Activated CD4-positive, alpha-beta T cell treated with anti-CD3 and anti-CD28 coated beads for 36 hours (primary cell): ENCODE measurements around the gene RAB3C. TPM values are rescaled to one million over a fixed set of nuclear protein-coding genes. Genes with fewer than 3 reads are reported as not detected.

Source experiments
- ATAC-seq: fragments of 200-7000 bp; cut with Tn5 transposase; one replicate; pipeline ENCODE4 v1.10.0; 2021; ENCODE audit warnings: mild to moderate bottlenecking, moderate library complexity
- CTCF ChIA-PET: fragments of 350-600 bp; sonication (Branson Sonifier 250); formaldehyde crosslinking; loops from one replicate; lab custom pipeline; 2021; ENCODE audit warnings: antibody characterized with exemption; lab: Charles Lee
- POLR2A ChIA-PET: fragments of 350-600 bp; sonication (Branson Sonifier 250); formaldehyde crosslinking; loops from one replicate; lab custom pipeline; 2021; ENCODE audit warnings: antibody characterized with exemption, inconsistent platforms; lab: Charles Lee
- DNase-seq: peaks from one replicate; pipeline ENCODE4 v3.0.0-alpha.2; 2020
- H3K27ac Mint-ChIP-seq: one replicate; pipeline ENCODE4 v1.8.0; 2021; ENCODE audit warnings: mixed read lengths
- H3K27me3 Mint-ChIP-seq: one replicate; pipeline ENCODE4 v1.8.0; 2021; ENCODE audit warnings: mixed read lengths
- H3K36me3 Mint-ChIP-seq: one replicate; pipeline ENCODE4 v1.8.0; 2021; ENCODE audit warnings: low read depth, mixed read lengths
- H3K4me1 Mint-ChIP-seq: one replicate; pipeline ENCODE4 v1.8.0; 2021; ENCODE audit warnings: mixed read lengths
- H3K4me3 Mint-ChIP-seq: one replicate; pipeline ENCODE4 v1.8.0; 2021; ENCODE audit warnings: mild to moderate bottlenecking, moderate library complexity, mixed read lengths
- H3K9me3 Mint-ChIP-seq: one replicate; pipeline ENCODE4 v1.8.0; 2021; ENCODE audit warnings: low read depth, mixed read lengths
- intact Hi-C, 2 experiments: fragments of 100-400 bp; cut with DNase I in 1 of 2; cut with micrococcal nuclease in 1 of 2; formaldehyde crosslinking; loops; one replicate each; pipeline versions ENCODE4 v1.14.2 to v1.15.1; 2022 to 2024; cut with DNase I, micrococcal nuclease
- total RNA-seq, 2 experiments: library from RNA; stranded (reverse); gene quantifications; one replicate each; pipeline ENCODE4 v1.2.3, GENCODE V29; 2021

The RAB3C gene
- total RNA-seq, 2 experiments from 2014 or later, result not detected

- DNase-seq (no peak), ATAC-seq (no peak)
- Mint-ChIP-seq H3K9me3 (no peaks in the 10 kb centered on the region), H3K27ac (no peak overlapping the region), H3K4me1 (no peaks in the 10 kb centered on the region), H3K27me3 (no peaks in the 10 kb centered on the region), H3K36me3 (no peaks in the 10 kb centered on the region), H3K4me3 (no peak overlapping the region)
- ChIA-PET POLR2A (no interaction called here), CTCF (no interaction called here)
- intact Hi-C loops, result no loop called here
These were observed 33.1 kb downstream of the RAB3C start for GRCh38 chr5:58615972-58616371.

GRCh38 chr5:58617241-58617640 lies 34.4 kb downstream of the RAB3C start:
- ATAC-seq (no peak), DNase-seq (no peak)
- intact Hi-C loops, result no loop called here
- H3K36me3 Mint-ChIP-seq, result no peaks in the 10 kb centered on the region
- POLR2A ChIA-PET, result no interaction called here
- H3K27ac Mint-ChIP-seq, result no peak overlapping the region
- H3K4me3 Mint-ChIP-seq, result no peak overlapping the region
- H3K4me1 Mint-ChIP-seq, result no peaks in the 10 kb centered on the region
- CTCF ChIA-PET, result no interaction called here
- H3K27me3 Mint-ChIP-seq, result no peaks in the 10 kb centered on the region
- H3K9me3 Mint-ChIP-seq, result no peaks in the 10 kb centered on the region

GRCh38 chr5:58620336-58620735 lies 37.5 kb downstream of the RAB3C start:
- Mint-ChIP-seq H3K4me1 (no peaks in the 10 kb centered on the region), H3K9me3 (no peaks in the 10 kb centered on the region), H3K4me3 (no peak overlapping the region), H3K27ac (no peak overlapping the region), H3K27me3 (no peaks in the 10 kb centered on the region), H3K36me3 (no peaks in the 10 kb centered on the region)
- intact Hi-C loops, result no loop called here
- POLR2A ChIA-PET, result no interaction called here
- ATAC-seq (no peak), DNase-seq (no peak)
- CTCF ChIA-PET, result no interaction called here

GRCh38 chr5:58622936-58623871 lies 40.3 kb downstream of the RAB3C start:
- intact Hi-C loops, result no loop called here
- DNase-seq (no peak), ATAC-seq (no peak)
- Mint-ChIP-seq H3K27me3 (no peaks in the 10 kb centered on the region), H3K9me3 (no peaks in the 10 kb centered on the region), H3K4me1 (no peaks in the 10 kb centered on the region), H3K27ac (no peak overlapping the region), H3K36me3 (no peaks in the 10 kb centered on the region), H3K4me3 (no peak overlapping the region)
- ChIA-PET CTCF (no interaction called here), POLR2A (no interaction called here)

- ChIA-PET CTCF (interaction anchor here (0.6 kb wide), 1 partner anchor 869 kb away, joined by 3 read pairs; no protein-coding TSS in a partner anchor), POLR2A (no interaction called here)
- Mint-ChIP-seq H3K4me3 (no peak overlapping the region), H3K9me3 (no peaks in the 10 kb centered on the region), H3K36me3 (no peaks in the 10 kb centered on the region), H3K27me3 (no peaks in the 10 kb centered on the region), H3K4me1 (no peaks in the 10 kb centered on the region), H3K27ac (no peak overlapping the region)
- ATAC-seq (no peak), DNase-seq (no peak)
- intact Hi-C loops, result no loop called here
These were observed 45.8 kb downstream of the RAB3C start for GRCh38 chr5:58628626-58629025.

- Mint-ChIP-seq H3K4me3 (no peak overlapping the region), H3K27ac (no peak overlapping the region), H3K4me1 (no peaks in the 10 kb centered on the region), H3K36me3 (no peaks in the 10 kb centered on the region), H3K9me3 (no peaks in the 10 kb centered on the region), H3K27me3 (no peaks in the 10 kb centered on the region)
- POLR2A ChIA-PET, result no interaction called here
- intact Hi-C loops, result no loop called here
- no peak for DNase-seq
- no peak for ATAC-seq
- CTCF ChIA-PET, result interaction anchor here (1.2 kb wide), 1 partner anchor 10 kb away, joined by 3 read pairs; no protein-coding TSS in a partner anchor
These were observed 46.6 kb downstream of the RAB3C start for GRCh38 chr5:58629271-58630159.

- Mint-ChIP-seq H3K4me3 (no peak overlapping the region), H3K9me3 (no peaks in the 10 kb centered on the region), H3K27ac (no peak overlapping the region), H3K36me3 (no peaks in the 10 kb centered on the region), H3K27me3 (no peaks in the 10 kb centered on the region), H3K4me1 (no peaks in the 10 kb centered on the region)
- intact Hi-C loops, result no loop called here
- DNase-seq (no peak), ATAC-seq (no peak)
- CTCF ChIA-PET, result no interaction called here
- POLR2A ChIA-PET, result no interaction called here
These were observed 49.0 kb downstream of the RAB3C start for GRCh38 chr5:58631895-58632294.

GRCh38 chr5:58635416-58635815 lies 52.5 kb downstream of the RAB3C start:
- DNase-seq (no peak), ATAC-seq (no peak)
- peaks cover 6% of the 10 kb centered on the region for H3K27me3 Mint-ChIP-seq
- H3K4me3 Mint-ChIP-seq, result no peak overlapping the region
- H3K36me3 Mint-ChIP-seq, result no peaks in the 10 kb centered on the region
- no peaks in the 10 kb centered on the region for H3K4me1 Mint-ChIP-seq
- no peaks in the 10 kb centered on the region for H3K9me3 Mint-ChIP-seq
- CTCF ChIA-PET, result no interaction called here
- intact Hi-C loops, result no loop called here
- no peak overlapping the region for H3K27ac Mint-ChIP-seq
- POLR2A ChIA-PET, result no interaction called here

GRCh38 chr5:58640011-58640410 lies 57.1 kb downstream of the RAB3C start:
- Mint-ChIP-seq H3K4me1 (no peaks in the 10 kb centered on the region), H3K4me3 (no peak overlapping the region), H3K36me3 (no peaks in the 10 kb centered on the region), H3K27me3 (peaks cover 6% of the 10 kb centered on the region), H3K27ac (no peak overlapping the region), H3K9me3 (no peaks in the 10 kb centered on the region)
- ATAC-seq (no peak), DNase-seq (no peak)
- ChIA-PET POLR2A (no interaction called here), CTCF (interaction anchor here (0.9 kb wide), 1 partner anchor 10 kb away, joined by 3 read pairs; no protein-coding TSS in a partner anchor)
- intact Hi-C loops, result no loop called here

GRCh38 chr5:58641533-58641932 lies 58.7 kb downstream of the RAB3C start:
- Mint-ChIP-seq H3K27me3 (peaks cover 6% of the 10 kb centered on the region), H3K36me3 (no peaks in the 10 kb centered on the region), H3K27ac (no peak overlapping the region), H3K4me3 (no peak overlapping the region), H3K4me1 (no peaks in the 10 kb centered on the region), H3K9me3 (no peaks in the 10 kb centered on the region)
- intact Hi-C loops, result no loop called here
- DNase-seq (no peak), ATAC-seq (no peak)
- POLR2A ChIA-PET, result no interaction called here
- CTCF ChIA-PET, result no interaction called here

- intact Hi-C loops, result no loop called here
- no peaks in the 10 kb centered on the region for H3K36me3 Mint-ChIP-seq
- ChIA-PET POLR2A (no interaction called here), CTCF (interaction anchor here (0.6 kb wide), 1 partner anchor 233 kb away, joined by 3 read pairs; no protein-coding TSS in a partner anchor)
- DNase-seq, result no peak
- H3K27me3 Mint-ChIP-seq, result peaks cover 5% of the 10 kb centered on the region
- no peaks in the 10 kb centered on the region for H3K9me3 Mint-ChIP-seq
- no peaks in the 10 kb centered on the region for H3K4me1 Mint-ChIP-seq
- no peak overlapping the region for H3K27ac Mint-ChIP-seq
- no peak for ATAC-seq
- no peak overlapping the region for H3K4me3 Mint-ChIP-seq
These were observed 66.0 kb downstream of the RAB3C start for GRCh38 chr5:58648846-58649245.
